ENCODE data around the gene EPHB1.

The EPHB1 gene

DNA sequence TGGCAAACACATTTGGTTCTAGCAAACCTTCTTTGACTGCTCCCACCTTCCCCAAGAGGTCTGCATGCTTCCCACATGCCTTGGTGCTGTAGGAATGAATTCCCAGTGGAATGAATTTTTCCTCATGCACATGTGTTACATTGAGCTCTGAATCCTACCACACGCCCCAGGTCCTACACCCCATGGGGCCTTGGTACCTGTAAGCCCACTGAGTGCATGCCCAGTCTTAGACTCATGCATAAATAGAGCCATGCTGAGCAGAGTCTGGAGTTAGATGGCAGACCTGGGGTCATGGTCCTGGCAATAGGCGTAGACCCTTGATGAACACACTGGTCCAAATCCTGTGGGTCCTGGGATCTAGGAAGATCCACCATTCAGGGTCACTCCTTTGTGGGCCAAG, 81.8 kb downstream of the EPHB1 start:
- DNase-seq (ENCODE audit: low read depth in 1 of 2, low spot score in 1 of 2) = no peak
- H3K27me3 ChIP-seq (ENCODE audit: insufficient read depth, poor library complexity, severe bottlenecking) = no peaks in the 10 kb centered on the region
- H3K27ac ChIP-seq (replicated peaks) = no peak overlapping the region
- H3K4me3 ChIP-seq (replicated peaks; ENCODE audit: insufficient read depth, low read length) = no peak overlapping the region
- TF ChIP-seq SPI1 (IDR thresholded peaks at IDR 0.05; ENCODE audit: borderline replicate concordance, low read depth) = no peak
- TF ChIP-seq, protein P1, sequence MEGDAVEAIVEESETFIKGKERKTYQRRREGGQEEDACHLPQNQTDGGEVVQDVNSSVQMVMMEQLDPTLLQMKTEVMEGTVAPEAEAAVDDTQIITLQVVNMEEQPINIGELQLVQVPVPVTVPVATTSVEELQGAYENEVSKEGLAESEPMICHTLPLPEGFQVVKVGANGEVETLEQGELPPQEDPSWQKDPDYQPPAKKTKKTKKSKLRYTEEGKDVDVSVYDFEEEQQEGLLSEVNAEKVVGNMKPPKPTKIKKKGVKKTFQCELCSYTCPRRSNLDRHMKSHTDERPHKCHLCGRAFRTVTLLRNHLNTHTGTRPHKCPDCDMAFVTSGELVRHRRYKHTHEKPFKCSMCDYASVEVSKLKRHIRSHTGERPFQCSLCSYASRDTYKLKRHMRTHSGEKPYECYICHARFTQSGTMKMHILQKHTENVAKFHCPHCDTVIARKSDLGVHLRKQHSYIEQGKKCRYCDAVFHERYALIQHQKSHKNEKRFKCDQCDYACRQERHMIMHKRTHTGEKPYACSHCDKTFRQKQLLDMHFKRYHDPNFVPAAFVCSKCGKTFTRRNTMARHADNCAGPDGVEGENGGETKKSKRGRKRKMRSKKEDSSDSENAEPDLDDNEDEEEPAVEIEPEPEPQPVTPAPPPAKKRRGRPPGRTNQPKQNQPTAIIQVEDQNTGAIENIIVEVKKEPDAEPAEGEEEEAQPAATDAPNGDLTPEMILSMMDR (IDR thresholded peaks at IDR 0.05; ENCODE audit: insufficient read depth, low read length) = no peak
- TF ChIP-seq, protein P2, sequence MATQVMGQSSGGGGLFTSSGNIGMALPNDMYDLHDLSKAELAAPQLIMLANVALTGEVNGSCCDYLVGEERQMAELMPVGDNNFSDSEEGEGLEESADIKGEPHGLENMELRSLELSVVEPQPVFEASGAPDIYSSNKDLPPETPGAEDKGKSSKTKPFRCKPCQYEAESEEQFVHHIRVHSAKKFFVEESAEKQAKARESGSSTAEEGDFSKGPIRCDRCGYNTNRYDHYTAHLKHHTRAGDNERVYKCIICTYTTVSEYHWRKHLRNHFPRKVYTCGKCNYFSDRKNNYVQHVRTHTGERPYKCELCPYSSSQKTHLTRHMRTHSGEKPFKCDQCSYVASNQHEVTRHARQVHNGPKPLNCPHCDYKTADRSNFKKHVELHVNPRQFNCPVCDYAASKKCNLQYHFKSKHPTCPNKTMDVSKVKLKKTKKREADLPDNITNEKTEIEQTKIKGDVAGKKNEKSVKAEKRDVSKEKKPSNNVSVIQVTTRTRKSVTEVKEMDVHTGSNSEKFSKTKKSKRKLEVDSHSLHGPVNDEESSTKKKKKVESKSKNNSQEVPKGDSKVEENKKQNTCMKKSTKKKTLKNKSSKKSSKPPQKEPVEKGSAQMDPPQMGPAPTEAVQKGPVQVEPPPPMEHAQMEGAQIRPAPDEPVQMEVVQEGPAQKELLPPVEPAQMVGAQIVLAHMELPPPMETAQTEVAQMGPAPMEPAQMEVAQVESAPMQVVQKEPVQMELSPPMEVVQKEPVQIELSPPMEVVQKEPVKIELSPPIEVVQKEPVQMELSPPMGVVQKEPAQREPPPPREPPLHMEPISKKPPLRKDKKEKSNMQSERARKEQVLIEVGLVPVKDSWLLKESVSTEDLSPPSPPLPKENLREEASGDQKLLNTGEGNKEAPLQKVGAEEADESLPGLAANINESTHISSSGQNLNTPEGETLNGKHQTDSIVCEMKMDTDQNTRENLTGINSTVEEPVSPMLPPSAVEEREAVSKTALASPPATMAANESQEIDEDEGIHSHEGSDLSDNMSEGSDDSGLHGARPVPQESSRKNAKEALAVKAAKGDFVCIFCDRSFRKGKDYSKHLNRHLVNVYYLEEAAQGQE (IDR thresholded peaks at IDR 0.05; ENCODE audit: insufficient replicate concordance, low read depth) = no peak
- no peak for TF ChIP-seq POLR2AphosphoS5 (IDR thresholded peaks at IDR 0.05; ENCODE audit: low read depth)
- no peak for TF ChIP-seq GABPA (IDR thresholded peaks at IDR 0.05; ENCODE audit: low read depth)

DNA sequence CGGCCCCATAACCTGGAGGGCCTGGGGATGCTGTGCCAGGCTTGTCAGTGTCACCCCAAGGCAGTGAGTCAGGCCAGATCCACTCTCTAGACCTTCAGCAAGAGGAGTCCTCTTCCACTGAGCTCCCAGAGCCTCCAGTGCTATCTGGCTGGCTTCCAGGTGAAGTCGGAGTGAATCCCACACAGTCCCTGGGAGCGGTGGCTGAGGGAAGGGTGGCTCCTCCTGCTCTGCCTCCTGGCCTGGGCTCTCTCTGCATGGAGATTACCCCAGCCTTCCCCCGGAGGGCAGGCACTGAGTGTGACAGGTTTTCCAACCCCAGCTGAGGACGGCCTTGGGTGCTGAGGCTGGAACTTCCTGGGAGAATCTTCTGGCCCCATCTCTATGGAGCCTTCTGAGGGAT, 82.7 kb downstream of the EPHB1 start:
- no peak for DNase-seq (ENCODE audit: low read depth in 1 of 2, low spot score in 1 of 2)
- no peak overlapping the region for H3K27ac ChIP-seq (replicated peaks)
- TF ChIP-seq GABPA (IDR thresholded peaks at IDR 0.05; ENCODE audit: low read depth) = no peak
- no peak for TF ChIP-seq SPI1 (IDR thresholded peaks at IDR 0.05; ENCODE audit: borderline replicate concordance, low read depth)
- TF ChIP-seq, protein P2 (IDR thresholded peaks at IDR 0.05; ENCODE audit: insufficient replicate concordance, low read depth) = no peak
- TF ChIP-seq, protein P1 (IDR thresholded peaks at IDR 0.05; ENCODE audit: insufficient read depth, low read length) = no peak
- no peak for TF ChIP-seq POLR2AphosphoS5 (IDR thresholded peaks at IDR 0.05; ENCODE audit: low read depth)
- no peak overlapping the region for H3K4me3 ChIP-seq (replicated peaks; ENCODE audit: insufficient read depth, low read length)
- H3K27me3 ChIP-seq (ENCODE audit: insufficient read depth, poor library complexity, severe bottlenecking) = no peaks in the 10 kb centered on the region

DNA sequence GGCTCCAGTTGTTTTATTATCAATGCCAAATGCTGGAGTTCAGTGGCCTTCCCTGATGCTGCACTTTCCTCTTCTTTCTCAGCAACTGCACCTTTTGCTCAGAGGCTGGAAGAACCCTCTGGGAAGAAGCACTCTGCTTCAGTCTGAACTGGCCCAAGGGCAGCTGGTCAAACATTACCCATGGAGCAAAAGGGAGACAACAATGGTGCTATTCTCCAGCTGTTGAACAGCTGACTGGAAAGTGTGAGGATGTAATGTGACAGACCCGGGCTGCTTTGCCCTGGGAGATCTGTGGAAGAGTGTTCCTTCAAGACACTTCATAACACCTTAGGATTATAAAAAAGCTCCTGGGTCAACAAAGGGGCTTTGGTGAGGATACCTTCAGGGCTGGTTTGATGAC, 84.9 kb downstream of the EPHB1 start:
- Histone ChIP-seq H3K4me3 (replicated peaks; ENCODE audit: insufficient read depth, low read length) (no peak overlapping the region), H3K27ac (replicated peaks) (no peak overlapping the region), H3K27me3 (ENCODE audit: insufficient read depth, poor library complexity, severe bottlenecking) (no peaks in the 10 kb centered on the region)
- TF ChIP-seq GABPA (IDR thresholded peaks at IDR 0.05; ENCODE audit: low read depth) (no peak), SPI1 (IDR thresholded peaks at IDR 0.05; ENCODE audit: borderline replicate concordance, low read depth) (no peak), POLR2AphosphoS5 (IDR thresholded peaks at IDR 0.05; ENCODE audit: low read depth) (no peak)
- TF ChIP-seq, protein P2 (IDR thresholded peaks at IDR 0.05; ENCODE audit: insufficient replicate concordance, low read depth) = no peak
- TF ChIP-seq, protein P1 (IDR thresholded peaks at IDR 0.05; ENCODE audit: insufficient read depth, low read length) = no peak
- DNase-seq (ENCODE audit: low read depth in 1 of 2, low spot score in 1 of 2) = no peak
